Medulla oblongata (tissue), 1 donor: ENCODE results near the gene SMIM44.
A peak's percentile ranks its signal among the peaks of the same experiment; 100 is the strongest.

Experiments
- DNase-seq: peaks from one replicate; pipeline ENCODE4 v3.0.0-alpha.2; 2015; ENCODE audit errors: extremely low spot score

SMIM44 gene

GRCh38 chr19:3434630-3435553 lies 48.3 kb downstream of the SMIM44 start:
- DNase-seq: peak; percentile 94

- DNase-seq: no peak
Measured at GRCh38 chr19:3433805-3434540, 49.3 kb downstream of the SMIM44 start.

GRCh38 chr19:3433313-3433712 lies 49.9 kb downstream of the SMIM44 start:
- no peak for DNase-seq
